ENCODE measurements around the gene MSL2.

GRCh38 chr3:136239094-136239493, 43.0 kb upstream of the MSL2 start:
- no peak for TF ChIP-seq CTCF (IDR thresholded peaks at IDR 0.05; ENCODE audit: low read depth, low read length)
- TF ChIP-seq EZH2phosphoT487 (IDR thresholded peaks at IDR 0.05; ENCODE audit: low read depth), result no peak
